Small intestine (tissue), 7 donors: ENCODE measurements around the gene GPR84. TPM values are rescaled to one million over a fixed set of nuclear protein-coding genes. Genes with fewer than 3 reads are reported as not detected.

Experiments
- DNase-seq, 2 donors: peaks; one replicate each; pipeline versions ENCODE4 v3.0.0 to v3.0.0-alpha.2; 2013
- FAIRE-seq: peaks from 2 replicates; lab custom pipeline; 2012; peaks lifted over from hg19 to GRCh38; lab: Jason Lieb, UNC
- H3K27ac ChIP-seq, 3 donors: one replicate each; pipeline ENCODE4 v1.5.1; 2013; ENCODE audit warnings: low read length in 2 of 3, mild to moderate bottlenecking in 2 of 3, control low read depth in 1 of 3, inconsistent platforms in 1 of 3, low read depth in 1 of 3, moderate library complexity in 1 of 3
- H3K27me3 ChIP-seq, 3 donors: one replicate each; pipeline ENCODE4 v1.6.1; 2013; ENCODE audit warnings: low read length in 3 of 3, inconsistent platforms in 1 of 3; ENCODE audit not compliant: control insufficient read depth in 3 of 3, insufficient read depth in 3 of 3
- H3K36me3 ChIP-seq, 3 donors: one replicate each; pipeline ENCODE4 v1.6.1; 2013; ENCODE audit warnings: low read length in 3 of 3, inconsistent platforms in 1 of 3, low read depth in 1 of 3, mild to moderate bottlenecking in 1 of 3, moderate library complexity in 1 of 3; ENCODE audit not compliant: control insufficient read depth in 3 of 3, insufficient read depth in 2 of 3
- H3K4me1 ChIP-seq, 3 donors: one replicate each; pipeline ENCODE4 v1.6.1; 2013; ENCODE audit warnings: low read length in 2 of 3, inconsistent platforms in 1 of 3, low read depth in 1 of 3, mild to moderate bottlenecking in 1 of 3, moderate library complexity in 1 of 3; ENCODE audit not compliant: control insufficient read depth in 3 of 3, insufficient read depth in 2 of 3
- H3K4me3 ChIP-seq, 3 donors: one replicate each; pipeline ENCODE4 v1.5.1; 2013; ENCODE audit warnings: low read length in 3 of 3, control low read depth in 1 of 3, inconsistent platforms in 1 of 3, low read depth in 1 of 3, mild to moderate bottlenecking in 1 of 3, moderate library complexity in 1 of 3
- H3K9me3 ChIP-seq, 2 donors: one replicate each; pipeline ENCODE4 v1.6.1; 2013; ENCODE audit warnings: low read depth in 1 of 2, low read length in 1 of 2; ENCODE audit not compliant: control insufficient read depth in 2 of 2, insufficient read depth in 1 of 2
- WGBS, 3 donors: extraction: QIAGEN DNeasy Blood & Tissue Kit; methylation state at CpG; one replicate each; pipeline ENCODE4 v1.1.7; 2013; 5-methylcytosine and 5-hydroxymethylcytosine counted together
- polyA plus RNA-seq, 4 donors: library from polyadenylated mRNA; stranded (reverse) in 3 of 4; unstranded in 1 of 4; fragments of 200-250 nt in 3 of 4; fragments of 120-200 nt in 1 of 4; gene quantifications; one replicate each; pipeline versions ENCODE4 v1.2.1 to v1.2.3, GENCODE V29; 2013
- donor health status: healthy with polysubstance abuse.
- donor health status: control.
- donor health status: control.
- donor health status: Bipolar disorder and iron deficiency.
- donor health status: healthy.

Gene GPR84
- polyA plus RNA-seq, 4 donors: 0.24 to 0.33 TPM; not detected in 2

DNA sequence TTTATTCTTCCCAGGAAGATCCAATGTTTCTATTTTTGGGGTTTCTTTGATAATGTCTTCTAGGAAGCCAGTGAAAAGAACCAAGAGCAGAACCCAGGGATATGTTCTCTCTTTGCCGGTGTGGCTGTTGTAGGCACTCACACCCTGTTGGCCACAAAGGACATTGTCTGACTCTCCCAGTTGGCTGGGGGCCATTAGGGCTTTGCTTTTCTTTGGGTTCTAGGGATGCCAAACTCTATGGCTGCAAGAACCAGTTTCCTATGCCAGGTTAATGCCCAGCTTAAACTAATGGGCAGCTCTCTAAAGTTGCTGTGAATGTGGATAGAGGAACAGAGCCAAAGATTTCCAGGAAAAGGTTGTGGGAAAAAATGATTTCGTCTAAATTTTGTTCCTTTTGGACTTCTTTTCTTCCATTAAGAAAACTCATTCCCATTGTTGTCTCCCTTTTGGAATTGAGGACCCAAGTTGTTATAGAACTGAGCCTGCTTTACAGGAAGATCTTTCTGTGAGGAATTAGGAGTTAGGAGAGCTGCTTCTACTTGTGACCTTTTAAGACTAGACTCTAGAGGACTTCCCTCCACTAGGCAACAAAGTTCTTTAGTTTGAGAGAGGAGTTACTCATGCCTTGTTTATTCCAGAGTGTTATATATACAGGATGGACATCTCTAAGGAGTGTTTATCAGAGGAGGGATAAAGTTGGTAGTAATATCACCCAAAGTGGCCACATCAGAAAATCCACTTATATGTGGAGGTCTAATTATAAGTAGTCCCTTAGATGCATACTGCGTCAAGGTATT, 26.2 kb downstream of the GPR84 start:
- Histone ChIP-seq H3K4me1 (peaks cover 0 to 25% (median 6%) of the 10 kb centered on the region in 3 donors), H3K27ac (peak overlapping the region in 2 of 3 donors; percentile 17 to 66), H3K9me3 (no peaks in the 10 kb centered on the region), H3K4me3 (no peak overlapping the region), H3K36me3 (peaks cover 6 to 46% (median 12%) of the 10 kb centered on the region in 3 donors), H3K27me3 (no peaks in the 10 kb centered on the region)
- WGBS, 3 donors: 53 to 64% (median 62%) methylated on average over 3 of the region's 3 CpGs
- DNase-seq (no peak), FAIRE-seq (no peak)

DNA sequence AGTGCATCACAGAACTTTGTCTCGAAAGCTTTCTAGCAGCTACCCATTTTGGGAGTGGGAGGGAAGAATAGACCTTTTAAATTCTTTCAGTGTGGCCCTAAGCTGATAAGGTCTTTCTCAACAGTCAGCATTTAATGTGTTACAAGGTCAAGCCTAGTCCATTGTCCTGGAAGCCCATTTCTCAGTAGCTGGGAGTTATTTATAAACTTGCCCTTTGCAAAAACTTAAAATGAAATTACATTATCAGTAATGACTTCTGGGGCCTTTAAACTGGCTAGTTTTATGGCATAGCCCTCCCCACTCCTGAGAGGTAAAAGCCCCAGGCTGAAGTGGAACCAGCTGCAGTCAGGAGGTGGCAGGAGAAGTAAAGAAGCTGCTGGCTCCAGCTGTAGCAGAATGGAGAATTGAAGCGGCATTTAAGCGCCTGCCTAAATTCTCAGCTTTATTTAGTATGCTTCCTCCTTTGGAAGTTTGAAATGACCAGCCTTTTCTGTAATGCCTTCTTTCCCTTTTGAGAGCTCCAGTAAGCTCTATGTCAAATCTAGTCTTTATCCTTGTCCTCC, 26.9 kb downstream of the GPR84 start:
- H3K9me3 ChIP-seq: no peaks in the 10 kb centered on the region
- peaks cover 4 to 39% (median 12%) of the 10 kb centered on the region in 3 donors for H3K36me3 ChIP-seq
- no peak for FAIRE-seq
- H3K27me3 ChIP-seq: no peaks in the 10 kb centered on the region
- H3K4me3 ChIP-seq: no peak overlapping the region
- peak in 1 of 2 donors; percentile 43 for DNase-seq
- 48 to 66% (median 57%) methylated on average over 3 of the region's 3 CpGs for WGBS, 3 donors
- H3K27ac ChIP-seq: peak overlapping the region in 2 of 3 donors; percentile 17 to 66
- peaks cover 0 to 25% (median 6%) of the 10 kb centered on the region in 3 donors for H3K4me1 ChIP-seq

DNA sequence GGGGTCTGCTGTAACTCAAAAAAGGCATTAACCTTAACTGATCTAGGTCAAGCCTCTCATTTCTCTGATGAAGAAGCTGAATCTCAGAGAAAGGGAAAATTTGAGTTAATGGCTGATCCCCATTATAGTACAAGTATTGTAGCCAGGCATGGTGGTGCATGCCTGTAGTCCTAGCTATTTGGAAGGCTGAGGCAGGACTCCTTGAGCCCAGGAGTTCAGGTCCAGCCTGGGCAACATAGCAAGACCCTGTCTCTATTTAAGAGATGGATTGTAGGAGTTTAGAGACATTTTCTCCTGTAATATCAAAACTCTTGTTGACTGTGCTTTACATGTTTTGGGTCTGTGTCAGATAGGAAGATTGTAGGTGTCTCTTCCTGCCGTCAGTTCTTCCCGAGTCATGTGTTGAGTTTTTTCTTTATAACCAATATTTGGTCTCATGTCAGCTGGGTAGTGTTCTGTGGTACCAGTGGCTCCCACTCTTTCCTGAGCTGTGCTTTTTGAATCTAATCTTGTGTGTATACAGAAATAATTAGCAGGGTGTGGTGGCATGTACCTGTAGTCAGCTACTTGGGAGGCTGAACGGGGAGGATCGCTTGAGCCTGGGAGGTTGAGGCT, 30.8 kb downstream of the GPR84 start:
- WGBS, 3 donors: 92 to 97% (median 94%) methylated on average over 4 of the region's 4 CpGs
- peaks cover 9 to 31% (median 14%) of the 10 kb centered on the region in 3 donors for H3K4me1 ChIP-seq
- H3K4me3 ChIP-seq: no peak overlapping the region
- peaks cover 0 to 30% (median 3%) of the 10 kb centered on the region in 3 donors for H3K36me3 ChIP-seq
- FAIRE-seq (no peak), DNase-seq (no peak)
- H3K9me3 ChIP-seq: no peaks in the 10 kb centered on the region
- H3K27ac ChIP-seq: no peak overlapping the region
- H3K27me3 ChIP-seq: no peaks in the 10 kb centered on the region

DNA sequence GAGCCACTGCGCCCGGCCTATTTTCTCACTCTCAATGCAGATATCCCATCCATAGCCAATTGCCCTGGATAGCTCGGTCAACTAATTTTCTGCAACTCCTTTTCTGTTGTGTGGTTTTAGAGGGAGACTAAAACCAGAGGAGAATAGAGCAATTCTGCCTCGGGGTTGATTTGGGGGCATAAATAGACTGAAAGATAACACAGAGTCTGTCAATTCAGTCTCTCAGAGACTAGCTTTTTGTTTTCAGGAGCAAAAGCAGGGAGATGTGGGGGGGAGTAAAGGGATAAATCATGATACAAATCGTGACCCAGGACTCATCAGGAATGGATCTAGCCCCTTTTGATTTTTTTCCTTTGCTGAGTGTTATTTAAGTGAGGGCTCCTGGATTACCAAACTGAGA, 32.8 kb downstream of the GPR84 start:
- no peak for FAIRE-seq
- peaks cover 8 to 22% (median 9%) of the 10 kb centered on the region in 3 donors for H3K4me1 ChIP-seq

DNA sequence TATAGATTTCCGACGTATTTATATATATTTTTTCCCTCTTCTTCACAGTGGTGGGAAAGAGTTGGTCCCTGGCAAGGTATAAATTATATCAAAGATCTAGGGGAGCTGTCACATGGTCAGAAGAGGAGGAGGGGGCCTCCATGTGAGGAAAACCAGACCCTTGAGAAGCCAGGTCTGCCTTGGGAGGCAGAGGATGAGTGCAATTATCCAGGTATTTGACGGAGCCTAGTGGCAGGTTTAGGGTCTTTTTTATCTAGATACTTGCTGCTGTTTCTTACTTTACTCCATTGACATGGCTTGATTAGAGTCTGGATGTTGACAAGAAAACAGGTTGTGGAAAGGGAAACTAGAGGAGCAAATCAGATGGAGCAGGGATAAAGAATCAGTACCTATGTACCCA, 33.8 kb downstream of the GPR84 start:
- no peaks in the 10 kb centered on the region for H3K27me3 ChIP-seq
- H3K9me3 ChIP-seq: no peaks in the 10 kb centered on the region
- no peak overlapping the region for H3K4me3 ChIP-seq
- H3K36me3 ChIP-seq: peaks cover 0 to 29% (median 3%) of the 10 kb centered on the region in 3 donors
- H3K4me1 ChIP-seq: peaks cover 8 to 26% (median 9%) of the 10 kb centered on the region in 3 donors
- FAIRE-seq (no peak), DNase-seq (no peak)
- 64 to 65% (median 64%) methylated on average over 3 of the region's 3 CpGs for WGBS, 3 donors
- H3K27ac ChIP-seq: peak overlapping the region in 1 of 3 donors; percentile 41

More for the DNA sequence above, 32.8 kb downstream of the GPR84 start:
- WGBS, 3 donors: 84 to 91% (median 90%) methylated on average over 5 of the region's 5 CpGs
- H3K27me3 ChIP-seq: no peaks in the 10 kb centered on the region
- no peak for DNase-seq
- H3K4me3 ChIP-seq: no peak overlapping the region
- no peak overlapping the region for H3K27ac ChIP-seq
- no peaks in the 10 kb centered on the region for H3K9me3 ChIP-seq
- peaks cover 0 to 35% (median 3%) of the 10 kb centered on the region in 3 donors for H3K36me3 ChIP-seq

DNA sequence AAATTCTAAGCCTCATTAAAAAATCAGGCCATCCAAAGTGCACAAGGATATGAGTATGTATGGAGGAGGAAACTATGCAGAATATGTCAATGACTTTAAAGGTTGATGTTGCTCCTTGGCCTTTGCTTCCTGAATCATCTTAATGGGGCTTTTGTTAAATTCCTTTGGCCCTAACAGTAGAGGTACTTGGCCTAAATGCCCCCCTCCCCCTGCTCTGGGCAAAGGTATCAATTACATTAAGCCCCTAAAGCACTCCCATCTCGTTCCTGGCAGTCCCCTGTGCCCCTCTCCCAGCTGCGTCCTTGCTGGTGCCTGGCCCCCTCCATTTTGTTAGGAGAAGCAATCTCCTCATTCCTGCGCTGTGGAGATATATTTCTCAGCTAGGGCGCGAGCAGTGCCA, 34.5 kb downstream of the GPR84 start:
- Histone ChIP-seq H3K9me3 (no peaks in the 10 kb centered on the region), H3K27me3 (no peaks in the 10 kb centered on the region), H3K4me1 (peaks cover 8 to 26% (median 9%) of the 10 kb centered on the region in 3 donors), H3K27ac (peak overlapping the region; percentile 12 to 34 (median 16)), H3K4me3 (no peak overlapping the region), H3K36me3 (peaks cover 0 to 27% (median 3%) of the 10 kb centered on the region in 3 donors)
- peak in 1 of 2 donors; percentile 40 for DNase-seq
- FAIRE-seq: no peak
- 36 to 58% (median 51%) methylated on average over 5 of the region's 5 CpGs for WGBS, 3 donors

DNA sequence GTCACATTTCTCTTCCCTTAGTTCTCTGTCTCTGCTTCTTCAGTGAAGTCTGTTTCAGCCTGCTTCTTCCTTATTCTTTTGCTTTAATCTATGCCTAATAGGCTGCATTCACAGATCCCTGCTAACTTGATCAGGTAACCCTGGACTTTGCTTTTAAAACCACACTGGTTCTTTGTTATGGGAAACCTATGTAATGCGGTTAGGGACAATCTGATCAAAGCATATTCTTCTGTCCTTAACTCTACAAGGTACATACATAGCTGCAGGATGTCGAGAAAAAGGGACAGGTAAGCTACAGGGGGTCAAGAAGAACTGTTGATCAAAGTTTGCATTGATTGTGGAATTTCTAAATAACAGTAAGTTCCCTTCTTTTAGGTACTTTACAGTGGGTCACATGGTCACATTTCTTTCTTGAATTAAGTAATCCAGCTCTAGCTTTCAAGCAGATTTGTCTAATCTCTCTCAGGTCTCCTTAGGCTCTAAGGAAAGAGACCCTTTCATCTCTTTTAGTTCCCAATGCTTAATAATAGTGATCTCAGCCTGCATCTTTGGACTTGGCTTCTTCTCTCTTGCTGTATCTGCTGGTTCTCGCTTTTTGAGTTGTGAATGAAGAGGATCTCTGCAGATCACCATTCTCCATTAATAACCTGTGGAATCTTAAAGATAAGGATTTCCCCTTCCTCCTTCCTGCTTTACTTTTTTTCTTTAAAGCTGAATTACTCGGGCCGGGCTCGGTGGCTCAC, 35.5 kb downstream of the GPR84 start:
- 30 to 63% (median 40%) methylated on average over 6 of the region's 6 CpGs for WGBS, 3 donors
- peak; percentile 51 to 74 for DNase-seq
- Histone ChIP-seq H3K36me3 (peaks cover 0 to 17% (median 3%) of the 10 kb centered on the region in 3 donors), H3K4me1 (peaks cover 8 to 29% (median 9%) of the 10 kb centered on the region in 3 donors), H3K9me3 (no peaks in the 10 kb centered on the region), H3K27ac (peak overlapping the region in 2 of 3 donors; percentile 59 to 71), H3K4me3 (no peak overlapping the region), H3K27me3 (no peaks in the 10 kb centered on the region)
- FAIRE-seq: no peak
